ENCODE results near the gene THUMPD3.

The THUMPD3 gene

GRCh38 chr3:9362731-9363530, at the start of gene THUMPD3:
TSS of gene THUMPD3 (plus strand) at chr3:9363054. CDS start at chr3:9365069, 2,015 bp downstream.
- DNase-seq = peak; percentile 70

GRCh38 chr3:9314796-9315195, 48.1 kb upstream of the THUMPD3 start:
- no peak for DNase-seq

DNA sequence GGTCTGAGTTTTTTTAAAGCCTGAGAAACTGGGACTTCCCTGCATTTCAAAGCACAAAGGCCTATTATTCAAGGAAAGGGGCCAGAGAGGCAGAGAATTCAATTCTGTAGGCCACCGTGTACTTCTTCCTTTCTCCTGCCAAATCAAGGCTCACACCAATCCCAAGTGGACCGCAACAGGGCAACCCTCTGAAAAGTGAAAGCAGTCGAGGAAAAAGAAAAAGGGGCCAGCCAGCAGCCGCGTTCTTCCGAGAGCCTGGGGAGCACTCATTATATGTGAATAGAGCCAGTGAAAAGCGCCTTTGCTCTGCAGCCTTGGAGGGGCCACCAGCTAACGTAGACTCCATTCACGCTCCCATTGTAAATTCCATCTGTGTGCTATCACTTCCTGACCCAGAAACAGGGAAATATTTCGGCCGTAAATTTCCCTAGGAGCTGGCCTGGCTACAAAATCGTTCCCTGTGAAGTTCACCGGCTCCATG, 45.9 kb upstream of the THUMPD3 start:
- no peak for DNase-seq

DNA sequence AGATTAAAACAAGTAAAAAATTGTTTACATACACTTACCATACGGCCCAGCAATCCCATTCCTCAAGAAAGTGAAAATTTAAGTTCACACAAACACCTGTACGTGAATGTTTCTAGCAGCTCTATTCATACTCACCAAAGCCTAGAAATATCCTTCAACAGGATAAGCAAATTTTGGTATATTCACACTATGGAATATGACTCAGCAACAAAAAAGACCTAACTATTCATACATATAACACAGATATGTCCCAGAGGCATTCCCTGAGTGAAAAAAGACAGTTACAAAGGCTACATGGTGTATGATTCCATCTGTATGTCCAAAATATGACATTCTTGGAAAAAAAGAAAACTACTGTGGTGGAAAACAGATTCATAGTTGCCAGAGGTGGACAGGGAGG, 40.1 kb upstream of the THUMPD3 start:
- DNase-seq = no peak

DNA sequence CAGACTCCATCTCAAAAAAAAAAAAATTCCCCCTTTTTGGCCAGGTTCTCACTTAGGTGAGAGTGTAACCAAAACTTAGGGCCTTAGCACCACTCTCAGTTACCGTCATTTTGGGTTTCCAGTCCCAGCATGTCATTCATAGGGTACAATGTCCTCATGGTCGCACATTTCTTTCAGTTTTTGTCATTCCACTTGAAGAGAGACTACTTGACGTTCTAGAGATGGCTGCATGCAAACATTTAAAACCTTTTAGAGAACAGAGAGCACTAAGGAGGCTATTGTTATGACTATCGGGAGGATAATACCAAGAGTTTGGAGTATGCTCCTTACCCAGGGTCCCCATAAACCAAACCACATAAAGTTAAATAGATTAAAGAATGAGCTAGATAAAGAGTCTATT, 37.9 kb upstream of the THUMPD3 start:
- no peak for DNase-seq

DNA sequence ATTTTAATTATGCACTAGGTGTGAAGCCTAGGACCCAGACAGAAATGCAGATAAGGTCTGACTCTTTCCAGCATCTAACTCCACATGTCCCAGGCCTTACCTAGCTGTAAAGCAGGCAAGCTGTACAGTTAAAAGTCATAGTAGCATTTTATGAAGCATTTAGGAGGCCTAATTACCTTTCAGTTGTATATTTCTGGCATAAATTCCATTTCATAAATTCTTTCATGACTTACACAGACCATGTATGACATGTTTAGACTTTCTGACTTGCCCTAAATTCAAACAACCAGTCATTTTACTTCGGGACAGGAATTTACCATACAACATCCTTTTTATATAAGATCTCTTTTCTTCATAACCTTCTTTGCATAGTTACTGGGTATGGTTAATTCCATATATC, 35.3 kb upstream of the THUMPD3 start:
- DNase-seq = no peak

DNA sequence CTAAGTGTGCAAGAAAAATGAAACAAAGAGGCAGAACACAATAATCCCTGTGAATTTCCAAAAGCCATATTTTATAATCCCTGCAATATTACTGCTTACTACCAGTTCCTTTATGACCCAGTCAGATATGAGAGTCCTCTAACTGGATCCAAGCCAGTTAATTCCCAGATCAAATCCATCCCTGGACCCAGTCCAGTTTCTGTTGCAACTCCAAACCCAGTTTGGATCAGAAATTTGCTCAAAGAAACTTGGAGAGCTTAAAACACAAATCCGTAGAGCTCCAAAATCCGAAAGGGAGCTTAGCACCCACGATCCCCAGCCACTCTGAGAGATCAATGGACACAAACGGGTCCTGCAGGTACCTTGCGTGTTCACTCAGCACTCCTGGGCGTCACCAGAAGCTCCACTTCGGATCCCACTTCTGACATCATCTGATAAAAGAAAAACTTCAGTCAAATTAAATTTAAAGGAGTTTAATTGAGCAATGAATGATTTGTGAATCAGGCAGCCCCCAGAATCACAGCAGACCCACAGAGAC, 32.6 kb upstream of the THUMPD3 start:
- no peak for DNase-seq

DNA sequence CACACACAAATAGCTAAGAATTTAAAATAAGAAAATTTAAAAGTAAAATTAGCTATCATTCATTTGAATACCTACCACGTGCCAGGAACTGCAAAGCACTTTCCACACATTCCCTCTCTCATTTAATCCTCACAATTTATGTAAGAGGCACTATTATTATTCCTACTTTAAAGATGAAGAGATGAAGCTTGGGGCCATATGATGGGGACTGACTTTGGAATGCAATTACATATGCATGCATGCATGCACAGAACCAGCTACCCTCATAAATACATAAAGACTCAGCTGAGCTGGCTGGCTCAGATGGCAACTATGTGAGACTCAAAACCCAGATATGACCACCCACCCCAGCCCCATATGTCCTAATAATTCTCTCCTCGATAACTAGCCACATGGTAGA, 31.7 kb upstream of the THUMPD3 start:
- DNase-seq = no peak

DNA sequence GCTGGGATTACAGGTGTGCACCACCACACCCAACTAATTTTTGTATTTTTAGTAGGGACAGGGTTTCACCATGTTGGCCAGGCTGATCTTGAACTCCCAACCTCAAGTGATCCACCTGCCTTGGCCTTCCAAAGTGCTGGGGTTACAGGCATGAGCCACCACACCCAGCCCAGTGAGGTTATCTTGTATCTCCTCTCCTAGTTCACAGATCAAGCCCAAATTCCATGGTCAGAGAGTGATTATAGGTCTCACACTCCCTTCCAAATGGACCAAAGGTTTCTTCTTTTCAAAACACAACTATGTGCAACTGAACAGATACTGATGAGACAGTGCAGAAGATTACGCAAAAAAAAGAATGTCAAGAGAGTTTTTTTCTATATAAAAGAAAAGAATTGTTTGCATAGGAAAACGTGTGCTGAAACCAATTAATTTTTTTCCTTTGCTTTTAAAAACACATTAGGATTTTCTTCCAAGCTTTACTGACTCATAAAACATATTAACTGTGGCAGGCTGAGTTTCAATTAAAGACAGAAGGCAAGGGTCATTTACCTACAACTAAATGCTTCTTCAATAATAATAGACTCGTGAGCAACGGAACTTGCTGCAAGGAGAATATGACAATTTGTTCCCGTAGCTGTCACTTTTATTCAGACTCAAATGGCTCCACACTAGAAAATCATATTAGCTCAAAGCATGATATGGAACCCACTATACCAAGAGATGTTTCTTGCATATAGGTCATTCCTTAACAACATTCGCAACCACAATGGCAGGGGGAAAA, 30.4 kb upstream of the THUMPD3 start:
- DNase-seq = no peak

DNA sequence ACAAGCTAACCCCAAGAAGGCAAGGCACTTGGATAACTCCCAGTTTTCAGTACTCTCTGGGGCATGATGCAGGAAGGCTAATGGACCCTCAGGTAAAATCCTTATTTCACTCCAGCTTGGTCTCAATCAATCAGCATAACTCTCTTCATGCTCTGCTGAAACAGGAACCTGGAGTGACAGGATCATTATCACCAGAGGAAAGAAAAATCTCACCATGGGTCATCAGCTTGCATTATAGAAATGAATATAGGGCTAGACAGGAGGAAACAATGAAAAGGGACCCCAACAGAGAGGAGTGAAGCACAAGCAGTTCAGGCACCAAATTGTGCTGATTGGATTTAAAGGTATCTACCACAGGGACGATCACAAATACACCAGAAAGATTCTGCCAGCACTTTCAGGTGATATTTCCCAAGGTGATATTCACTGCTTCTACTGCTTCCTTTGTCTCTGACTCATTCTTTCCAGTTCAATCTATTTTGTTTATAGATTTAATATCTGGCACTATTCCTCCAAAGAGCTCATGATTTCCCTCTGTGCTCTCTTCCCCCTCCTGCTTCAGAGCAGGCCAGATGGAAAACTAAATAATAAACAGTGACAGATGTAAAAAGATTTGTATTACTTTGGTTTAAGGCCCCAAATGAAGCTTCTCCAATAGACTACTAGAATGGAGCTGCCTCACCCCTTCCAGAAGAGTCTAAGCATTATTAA, 22.9 kb upstream of the THUMPD3 start:
- no peak for DNase-seq

DNA sequence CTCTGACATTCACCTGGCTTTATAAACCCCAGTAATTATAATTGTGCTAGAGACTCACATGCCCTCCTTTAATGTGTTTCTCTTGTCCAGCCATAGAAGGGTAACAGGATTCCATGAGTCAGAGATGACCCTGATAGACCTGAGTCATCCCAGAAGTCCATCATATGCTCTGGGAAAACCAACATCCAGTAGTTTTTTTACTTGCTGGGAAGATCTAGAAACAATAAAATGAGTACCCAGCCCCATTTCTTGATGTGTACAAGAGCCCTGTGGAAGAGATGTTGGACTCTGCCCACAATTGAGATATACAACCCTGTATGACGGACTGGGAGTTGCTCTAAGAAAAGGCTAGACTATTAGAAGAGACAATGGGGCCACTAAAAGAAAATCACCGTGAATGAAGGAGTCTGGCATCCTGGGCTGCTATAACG, 22.4 kb upstream of the THUMPD3 start:
- DNase-seq = peak; percentile 54

DNA sequence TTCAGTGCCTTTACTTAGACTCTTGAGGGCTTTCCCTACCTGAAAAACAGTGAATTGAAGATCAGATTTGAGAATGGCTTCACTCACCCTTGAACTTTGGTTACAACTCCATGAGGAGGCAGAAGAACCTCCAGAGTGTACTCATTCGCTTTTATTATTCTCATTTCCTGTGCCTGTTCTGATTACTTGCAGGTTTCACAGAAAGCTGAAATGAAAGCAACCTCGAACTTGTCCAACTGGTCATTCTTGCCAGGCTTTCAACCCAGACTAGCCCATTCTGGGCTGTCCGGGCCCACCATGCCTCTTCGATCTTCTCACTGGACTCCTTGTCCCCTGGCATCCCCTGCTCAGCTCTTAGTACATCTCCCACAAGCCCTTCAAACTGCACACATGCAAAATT, 20.2 kb upstream of the THUMPD3 start:
- DNase-seq = no peak

DNA sequence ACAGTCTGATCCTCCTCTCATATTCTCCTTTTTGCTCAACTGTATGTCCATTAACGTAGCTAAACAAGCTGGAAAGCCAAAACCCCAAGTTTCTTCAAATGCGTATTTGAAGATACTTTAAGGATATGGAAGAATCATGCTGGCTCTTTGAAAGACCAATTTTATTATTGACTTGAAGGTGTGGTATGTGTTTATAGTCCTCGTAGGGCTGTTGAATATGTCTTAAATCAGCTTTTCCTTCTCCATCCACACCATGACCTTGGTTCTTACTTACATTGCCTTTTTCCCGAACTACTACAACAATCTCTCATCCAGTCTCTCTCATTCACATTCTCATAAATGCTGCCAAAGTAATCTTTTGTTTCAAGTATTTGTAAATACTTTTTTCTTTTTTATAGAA, 19.7 kb upstream of the THUMPD3 start:
- DNase-seq = no peak

DNA sequence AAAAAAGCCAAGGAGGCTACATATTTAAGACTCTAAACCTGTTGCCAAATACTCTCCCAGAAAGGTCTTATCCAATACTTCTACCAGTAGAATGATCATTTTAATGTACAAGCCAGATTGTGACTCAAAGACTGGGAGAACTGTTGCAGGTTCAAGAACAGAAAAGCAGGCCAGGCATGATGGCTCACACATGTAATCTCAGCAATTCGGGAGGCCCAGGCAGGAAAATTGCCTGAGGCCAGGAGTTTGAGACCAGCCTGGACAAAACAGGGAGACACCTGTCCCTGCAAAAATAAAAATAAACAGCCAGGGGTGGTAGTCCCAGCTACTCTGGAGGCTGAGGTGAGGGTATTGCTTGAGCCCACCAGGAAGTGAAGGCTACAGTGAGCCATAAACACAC, 17.8 kb upstream of the THUMPD3 start:
- no peak for DNase-seq

DNA sequence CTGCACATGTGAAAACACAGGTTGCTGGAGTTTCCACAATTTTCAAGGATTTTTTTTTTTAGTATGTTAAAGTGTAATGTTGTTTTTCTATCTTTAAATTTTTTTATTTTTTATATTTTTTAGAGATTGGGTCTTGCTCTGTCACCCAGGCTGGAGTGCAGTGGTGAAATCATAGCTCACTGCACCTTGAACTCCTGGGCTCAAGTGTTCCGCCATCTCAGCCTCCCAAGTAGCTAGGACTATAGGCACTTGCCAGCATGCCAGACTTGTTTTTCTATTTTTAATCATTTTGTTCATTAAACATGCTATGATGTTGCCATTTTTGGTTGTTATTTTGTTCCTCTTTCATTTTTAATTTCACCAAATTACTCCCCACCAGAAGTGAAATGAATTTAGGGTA, 16.7 kb upstream of the THUMPD3 start:
- DNase-seq = no peak

GRCh38 chr3:9347081-9347480, 15.8 kb upstream of the THUMPD3 start:
- no peak for DNase-seq

GRCh38 chr3:9347887-9348286, 15.0 kb upstream of the THUMPD3 start:
- DNase-seq = no peak

DNA sequence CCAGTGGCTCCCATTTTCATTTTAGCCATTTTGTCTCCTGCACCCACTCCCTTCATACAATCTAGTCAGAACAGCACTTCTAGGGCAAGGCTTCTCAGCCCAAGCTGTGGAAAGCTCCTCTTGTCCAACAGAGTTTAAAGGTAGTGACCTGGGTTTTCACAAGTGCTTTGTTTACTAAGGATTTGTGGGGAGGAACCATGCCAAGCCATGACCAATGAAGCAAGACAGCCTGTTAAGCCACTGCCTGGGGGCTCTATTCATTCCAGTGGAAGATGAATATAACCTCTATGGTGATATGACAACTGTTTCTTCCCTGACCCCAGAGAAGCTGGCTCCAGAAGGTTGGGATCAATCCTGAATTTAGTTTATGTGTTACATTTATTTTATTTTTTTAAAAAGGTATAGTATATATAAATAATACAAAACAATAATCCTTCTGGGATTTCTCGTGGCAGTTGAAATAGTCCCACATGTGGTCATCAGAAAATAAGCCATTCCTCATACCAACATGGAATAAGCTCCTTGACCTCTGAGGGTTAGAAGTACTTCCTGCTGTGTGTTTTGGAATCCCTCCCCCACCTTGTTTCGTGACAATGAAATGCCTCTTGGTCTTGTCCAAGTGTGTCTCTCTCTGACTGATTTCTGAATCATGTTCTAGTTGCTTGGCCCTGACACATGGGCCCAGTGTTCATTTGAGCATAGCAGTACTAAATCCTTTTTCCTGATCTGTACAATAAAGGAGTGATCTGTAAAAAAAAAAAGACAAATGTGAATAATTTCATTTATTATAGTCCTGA, 13.3 kb upstream of the THUMPD3 start:
- DNase-seq = peak; percentile 25

- DNase-seq = no peak
These were observed 11.1 kb upstream of the THUMPD3 start for GRCh38 chr3:9351709-9352126.

DNA sequence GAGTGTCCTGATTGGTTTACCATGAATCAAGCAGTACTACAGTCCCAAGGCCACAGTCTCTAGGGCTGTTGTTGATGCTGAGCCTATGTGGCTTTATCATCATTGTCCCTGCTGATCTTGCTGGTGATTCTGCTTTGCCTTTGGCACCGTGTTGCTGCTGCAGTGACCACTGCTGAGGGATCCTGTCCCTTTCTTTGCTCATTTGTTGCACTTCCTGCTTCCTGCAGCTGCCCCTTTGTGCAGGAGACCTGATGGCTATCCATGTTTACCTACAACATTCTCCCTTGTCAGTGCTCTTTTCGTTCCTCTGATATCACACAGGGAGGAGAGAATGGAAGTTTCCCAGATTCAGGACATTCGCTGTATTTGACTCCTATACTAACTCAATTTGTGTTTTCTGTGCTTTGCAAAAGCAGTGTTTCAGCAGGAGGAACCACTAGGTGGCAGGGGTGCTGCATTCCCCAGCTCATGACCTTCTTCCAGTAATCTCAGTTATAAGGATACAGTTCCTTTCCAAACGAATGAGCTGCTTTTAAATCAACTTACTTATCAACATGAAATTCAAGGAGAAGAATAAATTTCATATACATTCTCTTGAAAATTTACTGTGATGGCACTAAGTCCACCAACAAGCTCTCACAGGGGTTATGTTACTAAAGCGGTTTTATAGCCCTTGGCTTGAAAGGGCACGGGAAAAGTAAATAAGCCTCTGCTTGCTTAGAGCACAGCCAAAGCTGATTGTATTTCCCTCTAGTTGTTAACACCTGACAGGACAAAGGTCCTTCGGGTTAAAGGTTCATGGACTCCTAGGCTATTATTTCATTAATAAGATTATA, 9.7 kb upstream of the THUMPD3 start:
- peak; percentile 25 for DNase-seq

GRCh38 chr3:9361691-9362388, 1.0 kb upstream of the THUMPD3 start:
- no peak for DNase-seq
